SK-N-MC (cell line): Measurements from ENCODE around the gene NCOA3.

Experiments
- EZH2 ChIP-seq: fragments of 200-600 bp; sonication (generic); IDR thresholded peaks from one replicate; pipeline ENCODE4 v1.6.1; 2017; ENCODE audit warnings: antibody characterized with exemption
- FOXP2 ChIP-seq: optimal IDR thresholded peaks from 2 replicates; pipeline ENCODE3; 2011; ENCODE audit warnings: mild to moderate bottlenecking, moderate library complexity; ENCODE audit not compliant: insufficient read depth; ENCODE audit errors: extremely low read length, control extremely low read depth
- POLR2AphosphoS5 ChIP-seq: IDR thresholded peaks from 2 replicates; pipeline ENCODE4 v1.6.1; 2012; ENCODE audit warnings: mild to moderate bottlenecking, low read depth, low read length, borderline replicate concordance

- no peak for TF ChIP-seq POLR2AphosphoS5
- no peak for TF ChIP-seq EZH2
- TF ChIP-seq FOXP2 = no peak
Measured at GRCh38 chr20:47586649-47587294, 85.1 kb downstream of the NCOA3 start.
